GM10266 (cell line): ENCODE results near the gene PEX11G.

Experiments used
- DNase-seq: peaks from one replicate; pipeline ENCODE4 v3.0.0; 2012; ENCODE audit errors: extremely low spot score
- TF ChIP-seq, protein P1 (sequence below): IDR thresholded peaks from 2 replicates; pipeline ENCODE4 v1.5.1; 2012; ENCODE audit warnings: mild to moderate bottlenecking, low read depth; ENCODE audit not compliant: control insufficient read depth, insufficient read depth; ENCODE audit errors: missing control alignments

PEX11G gene

DNA sequence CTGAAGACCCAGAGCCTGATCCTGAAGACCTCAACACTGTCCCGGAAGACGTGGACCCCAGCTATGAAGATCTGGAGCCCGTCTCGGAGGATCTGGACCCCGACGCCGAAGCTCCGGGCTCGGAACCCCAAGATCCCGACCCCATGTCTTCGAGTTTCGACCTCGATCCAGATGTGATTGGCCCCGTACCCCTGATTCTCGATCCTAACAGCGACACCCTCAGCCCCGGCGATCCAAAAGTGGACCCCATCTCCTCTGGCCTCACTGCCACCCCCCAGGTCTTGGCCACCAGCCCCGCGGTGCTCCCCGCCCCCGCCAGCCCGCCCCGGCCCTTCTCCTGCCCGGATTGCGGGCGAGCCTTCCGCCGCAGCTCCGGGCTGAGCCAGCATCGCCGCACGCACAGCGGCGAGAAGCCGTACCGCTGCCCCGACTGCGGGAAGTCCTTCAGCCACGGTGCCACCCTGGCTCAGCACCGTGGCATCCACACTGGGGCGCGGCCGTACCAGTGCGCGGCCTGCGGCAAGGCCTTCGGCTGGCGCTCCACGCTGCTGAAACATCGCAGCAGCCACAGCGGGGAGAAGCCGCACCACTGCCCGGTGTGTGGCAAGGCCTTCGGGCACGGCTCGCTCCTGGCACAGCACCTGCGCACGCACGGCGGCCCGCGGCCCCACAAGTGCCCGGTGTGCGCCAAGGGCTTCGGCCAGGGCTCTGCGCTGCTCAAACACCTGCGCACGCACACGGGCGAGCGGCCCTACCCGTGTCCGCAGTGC lies 30.7 kb upstream of the PEX11G start:
- TF ChIP-seq, protein P1, sequence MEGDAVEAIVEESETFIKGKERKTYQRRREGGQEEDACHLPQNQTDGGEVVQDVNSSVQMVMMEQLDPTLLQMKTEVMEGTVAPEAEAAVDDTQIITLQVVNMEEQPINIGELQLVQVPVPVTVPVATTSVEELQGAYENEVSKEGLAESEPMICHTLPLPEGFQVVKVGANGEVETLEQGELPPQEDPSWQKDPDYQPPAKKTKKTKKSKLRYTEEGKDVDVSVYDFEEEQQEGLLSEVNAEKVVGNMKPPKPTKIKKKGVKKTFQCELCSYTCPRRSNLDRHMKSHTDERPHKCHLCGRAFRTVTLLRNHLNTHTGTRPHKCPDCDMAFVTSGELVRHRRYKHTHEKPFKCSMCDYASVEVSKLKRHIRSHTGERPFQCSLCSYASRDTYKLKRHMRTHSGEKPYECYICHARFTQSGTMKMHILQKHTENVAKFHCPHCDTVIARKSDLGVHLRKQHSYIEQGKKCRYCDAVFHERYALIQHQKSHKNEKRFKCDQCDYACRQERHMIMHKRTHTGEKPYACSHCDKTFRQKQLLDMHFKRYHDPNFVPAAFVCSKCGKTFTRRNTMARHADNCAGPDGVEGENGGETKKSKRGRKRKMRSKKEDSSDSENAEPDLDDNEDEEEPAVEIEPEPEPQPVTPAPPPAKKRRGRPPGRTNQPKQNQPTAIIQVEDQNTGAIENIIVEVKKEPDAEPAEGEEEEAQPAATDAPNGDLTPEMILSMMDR: no peak
- no peak for DNase-seq

GRCh38 chr19:7516878-7517277 lies 28.0 kb upstream of the PEX11G start:
- TF ChIP-seq, protein P1: no peak
- no peak for DNase-seq

DNA sequence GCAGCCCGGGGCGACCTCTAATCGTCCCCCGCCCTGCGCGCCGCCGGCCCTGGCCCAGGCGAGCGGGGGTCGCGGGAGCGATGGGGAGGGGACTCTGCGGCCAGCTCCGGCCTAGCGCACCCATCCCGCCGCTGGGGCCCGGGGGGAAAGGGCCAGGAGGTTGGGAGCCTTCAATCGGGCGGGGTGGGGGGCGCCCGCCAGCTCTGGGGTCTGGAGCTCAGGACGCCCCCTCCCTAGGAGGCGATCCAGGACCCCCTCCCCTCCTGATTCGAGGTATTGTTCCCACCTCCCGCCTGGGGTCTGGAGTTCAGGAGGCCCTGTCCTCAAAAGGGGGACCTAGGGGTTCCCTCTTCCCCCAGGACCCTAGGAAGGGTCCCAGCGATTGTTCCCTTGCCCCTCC lies 27.5 kb upstream of the PEX11G start:
- TF ChIP-seq, protein P1: no peak

DNA sequence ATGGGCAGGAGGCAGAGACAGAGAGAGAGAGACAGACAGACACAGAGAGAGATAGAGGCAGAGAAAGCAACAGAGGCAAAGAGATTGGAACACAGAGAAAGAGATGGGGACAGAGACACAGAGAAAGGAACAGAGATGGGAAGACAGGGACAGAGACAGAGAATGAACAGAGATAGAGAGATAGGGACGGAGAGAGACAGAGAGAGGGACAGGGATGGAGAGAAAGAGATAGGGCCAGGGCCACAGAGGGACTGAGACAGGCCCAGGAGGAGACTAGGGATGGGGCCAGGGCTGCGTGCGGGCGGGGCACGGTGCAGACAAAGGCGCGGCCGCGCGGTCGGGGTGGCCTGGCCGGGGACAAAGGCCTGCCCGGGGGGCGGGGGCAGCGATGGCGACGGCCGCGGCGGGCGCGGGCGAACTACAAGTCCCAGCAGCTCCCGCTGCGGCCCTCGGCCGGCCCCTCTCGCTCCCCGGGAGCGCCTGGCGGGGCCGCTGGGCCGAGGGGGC lies 26.9 kb upstream of the PEX11G start, which contains the start of gene ZNF358:
Gene ZNF358 (plus strand): TSS at position 459 of the 507 bp plus-strand sequence. CDS start 3,140 bp downstream, outside the sequence.
- DNase-seq: peak; percentile 98
- TF ChIP-seq, protein P1: no peak

More for the DNA sequence above, 27.5 kb upstream of the PEX11G start:
- peak; percentile 59 for DNase-seq

GRCh38 chr19:7515110-7515644 lies 26.3 kb upstream of the PEX11G start:
- TF ChIP-seq, protein P1: no peak
- DNase-seq: no peak

- TF ChIP-seq, protein P1: no peak
- no peak for DNase-seq
Observed at GRCh38 chr19:7513809-7514642, 25.2 kb upstream of the PEX11G start.
